Liver (tissue), 9 donors: Measurements from ENCODE around the gene CEP63. TPM values are rescaled to one million over a fixed set of nuclear protein-coding genes. Genes with fewer than 3 reads are reported as not detected.

Experiments
- DNase-seq: peaks from one replicate; pipeline ENCODE4 v3.0.0-alpha.2; 2017; ENCODE audit warnings: low spot score
- H3K27ac ChIP-seq, 2 donors: one replicate each; pipeline ENCODE4 v1.7.0; 2013; ENCODE audit warnings: inconsistent platforms in 2 of 2, low read length in 2 of 2, control low read depth in 1 of 2, low read depth in 1 of 2, mild to moderate bottlenecking in 1 of 2
- H3K27me3 ChIP-seq, 4 donors: one replicate each; pipeline versions ENCODE4 v1.6.1 to v1.7.0; 2013; ENCODE audit warnings: low read length in 3 of 4, inconsistent platforms in 1 of 4, mild to moderate bottlenecking in 1 of 4, moderate library complexity in 1 of 4; ENCODE audit not compliant: control insufficient read depth in 4 of 4, insufficient read depth in 4 of 4
- H3K36me3 ChIP-seq, 4 donors: one replicate each; pipeline versions ENCODE4 v1.6.1 to v1.7.0; 2013; ENCODE audit warnings: low read length in 3 of 4, mild to moderate bottlenecking in 3 of 4, low read depth in 1 of 4, moderate library complexity in 1 of 4; ENCODE audit not compliant: control insufficient read depth in 4 of 4, insufficient read depth in 3 of 4
- H3K4me1 ChIP-seq, 4 donors: one replicate each; pipeline versions ENCODE4 v1.6.1 to v1.7.0; 2013; ENCODE audit warnings: low read length in 3 of 4, mild to moderate bottlenecking in 3 of 4, moderate library complexity in 1 of 4; ENCODE audit not compliant: control insufficient read depth in 4 of 4, insufficient read depth in 4 of 4
- H3K4me3 ChIP-seq, 3 donors: one replicate each; pipeline versions ENCODE4 v1.6.1 to v1.7.0; 2013; ENCODE audit warnings: low read length in 3 of 3, control low read depth in 1 of 3, low read depth in 1 of 3, mild to moderate bottlenecking in 1 of 3
- H3K9ac ChIP-seq, 2 donors: one replicate each; pipeline ENCODE4 v1.7.0; 2013; ENCODE audit warnings: low read length in 2 of 2, mild to moderate bottlenecking in 2 of 2, moderate library complexity in 2 of 2, control low read depth in 1 of 2, low read depth in 1 of 2
- H3K9me3 ChIP-seq, 4 donors: one replicate each; pipeline versions ENCODE4 v1.6.1 to v1.7.0; 2013; ENCODE audit warnings: low read length in 3 of 4; ENCODE audit not compliant: control insufficient read depth in 4 of 4
- ATF3 ChIP-seq: IDR thresholded peaks from 2 replicates; pipeline ENCODE4 v1.6.1; 2016; ENCODE audit warnings: antibody characterized with exemption
- CTCF ChIP-seq: fragments of 150-350 bp; IDR thresholded peaks from 2 replicates; pipeline ENCODE4 v1.5.1; 2017; ENCODE audit warnings: improper control_type of control experiment, low read depth, low read length; ENCODE audit not compliant: missing input control
- EGR1 ChIP-seq, 2 donors: IDR thresholded peaks; 2 replicates each; pipeline ENCODE4 v1.6.1; 2016 to 2018; ENCODE audit warnings: antibody characterized with exemption in 2 of 2, low read depth in 2 of 2
- FOXA1 ChIP-seq: IDR thresholded peaks from 2 replicates; pipeline ENCODE4 v1.6.1; 2016; ENCODE audit warnings: antibody characterized with exemption
- FOXA2 ChIP-seq: IDR thresholded peaks from 2 replicates; pipeline ENCODE4 v1.6.1; 2016; ENCODE audit warnings: antibody characterized with exemption
- GABPA ChIP-seq, 2 donors: IDR thresholded peaks in 1 of 2; conservative IDR thresholded peaks in 1 of 2; 2 replicates each; pipeline ENCODE4 v1.6.1; 2016; ENCODE audit warnings: antibody characterized with exemption in 2 of 2, mild to moderate bottlenecking in 1 of 2, moderate library complexity in 1 of 2
- HNF4A ChIP-seq, 2 donors: conservative IDR thresholded peaks; 2 replicates each; pipeline ENCODE4 v1.6.1; 2016; ENCODE audit warnings: antibody characterized with exemption in 2 of 2, mild to moderate bottlenecking in 2 of 2
- HNF4G ChIP-seq: IDR thresholded peaks from 2 replicates; pipeline ENCODE4 v1.6.1; 2016; ENCODE audit warnings: antibody characterized with exemption
- JUND ChIP-seq, 2 donors: IDR thresholded peaks; 2 replicates each; pipeline ENCODE4 v1.6.1; 2016; ENCODE audit warnings: antibody characterized with exemption in 2 of 2
- MAX ChIP-seq: IDR thresholded peaks from 2 replicates; pipeline ENCODE4 v1.6.1; 2016; ENCODE audit warnings: antibody characterized with exemption
- NR2F2 ChIP-seq: IDR thresholded peaks from 2 replicates; pipeline ENCODE4 v1.6.1; 2016; ENCODE audit warnings: antibody characterized with exemption
- RAD21 ChIP-seq, 2 donors: IDR thresholded peaks; 2 replicates each; pipeline ENCODE4 v1.6.1; 2016; ENCODE audit warnings: antibody characterized with exemption in 2 of 2, mild to moderate bottlenecking in 2 of 2
- REST ChIP-seq: IDR thresholded peaks from 2 replicates; pipeline ENCODE4 v1.6.1; 2016; ENCODE audit warnings: antibody characterized with exemption, mild to moderate bottlenecking
- RXRA ChIP-seq, 2 donors: IDR thresholded peaks; 2 replicates each; pipeline ENCODE4 v1.6.1; 2017 to 2018; ENCODE audit warnings: antibody characterized with exemption in 2 of 2, mild to moderate bottlenecking in 1 of 2
- SP1 ChIP-seq: IDR thresholded peaks from 2 replicates; pipeline ENCODE4 v1.6.1; 2018; ENCODE audit warnings: antibody characterized with exemption, mild to moderate bottlenecking
- TAF1 ChIP-seq: conservative IDR thresholded peaks from 2 replicates; pipeline ENCODE4 v1.6.1; 2016; ENCODE audit warnings: antibody characterized with exemption, mild to moderate bottlenecking
- YY1 ChIP-seq: IDR thresholded peaks from 2 replicates; pipeline ENCODE4 v1.6.1; 2016; ENCODE audit warnings: antibody characterized with exemption, mild to moderate bottlenecking
- ZBTB33 ChIP-seq: IDR thresholded peaks from 2 replicates; pipeline ENCODE4 v1.6.1; 2016; ENCODE audit warnings: antibody characterized with exemption
- WGBS: extraction: QIAGEN DNeasy Blood & Tissue Kit; methylation state at CpG from one replicate; pipeline ENCODE4 v1.1.7; 2013; 5-methylcytosine and 5-hydroxymethylcytosine counted together
- polyA plus RNA-seq, 2 donors: library from polyadenylated mRNA; stranded (reverse) in 1 of 2; unstranded in 1 of 2; fragments of 200-250 nt in 1 of 2; fragments of >200 nt in 1 of 2; fragmentation: Nextera tagmentation in 1 of 2; extraction: Ambion mirVana in 1 of 2; gene quantifications; one replicate each; pipeline versions ENCODE4 v1.2.1 to v1.2.3, GENCODE V29; 2013 to 2015
- total RNA-seq, 2 donors: library from RNA; depleted of rRNA; stranded (reverse); fragments of >200 nt; gene quantifications; one replicate each; pipeline ENCODE4 v1.2.3, GENCODE V29; 2014
- donor health status: healthy.
- donor health status: healthy.
- donor health status: healthy.
- donor health status: healthy.
- donor health status: healthy.

CEP63 gene
- total and polyA plus RNA-seq, 4 donors, result 8.1 to 16.1 (median 12.7) TPM

- no peak overlapping the region for H3K27ac ChIP-seq
- TF ChIP-seq EGR1 (IDR thresholded peaks at IDR 0.05; ENCODE audit: low read depth in 2 of 2) (no peak), YY1 (no peak), SP1 (no peak), ZBTB33 (no peak), FOXA1 (no peak), REST (no peak), RXRA (IDR thresholded peaks at IDR 0.05) (no peak)
- 93% methylated on average over 2 of the region's 2 CpGs for WGBS
- DNase-seq, result no peak
- peaks cover 2 to 18% (median 6%) of the 10 kb centered on the region in 4 donors for H3K36me3 ChIP-seq
- no peaks in the 10 kb centered on the region for H3K4me1 ChIP-seq
- H3K9me3 ChIP-seq, result no peaks in the 10 kb centered on the region
- H3K27me3 ChIP-seq, result no peaks in the 10 kb centered on the region
- no peak overlapping the region for H3K9ac ChIP-seq
- no peak overlapping the region for H3K4me3 ChIP-seq
Measured at GRCh38 chr3:134511500-134511899, 25.6 kb downstream of the CEP63 start.

- 82% methylated on average over 3 of the region's 3 CpGs for WGBS
- H3K9ac ChIP-seq, result no peak overlapping the region
- peak overlapping the region in 1 of 2 donors; percentile 3 for H3K27ac ChIP-seq
- no peak overlapping the region for H3K4me3 ChIP-seq
- peaks cover 0 to 8% (median under 1%) of the 10 kb centered on the region in 4 donors for H3K36me3 ChIP-seq
- peaks cover 0 to 4% (median 0%) of the 10 kb centered on the region in 4 donors for H3K4me1 ChIP-seq
- TF ChIP-seq ATF3 (no peak), HNF4A (conservative IDR thresholded peaks at IDR 0.05) (no peak), TAF1 (no peak), ZBTB33 (no peak), SP1 (no peak), EGR1 (IDR thresholded peaks at IDR 0.05; ENCODE audit: low read depth in 2 of 2) (no peak), GABPA (IDR thresholded peaks at IDR 0.05 in 1 of 2, conservative IDR thresholded peaks at IDR 0.05 in 1 of 2) (no peak), NR2F2 (no peak), JUND (IDR thresholded peaks at IDR 0.05) (no peak), CTCF (no peak), RAD21 (IDR thresholded peaks at IDR 0.05) (no peak), REST (no peak), RXRA (IDR thresholded peaks at IDR 0.05) (no peak), YY1 (no peak), FOXA1 (no peak), FOXA2 (no peak), MAX (no peak), HNF4G (no peak)
- no peaks in the 10 kb centered on the region for H3K27me3 ChIP-seq
- DNase-seq, result no peak
- peaks cover 0 to 5% (median 0%) of the 10 kb centered on the region in 4 donors for H3K9me3 ChIP-seq
Measured at GRCh38 chr3:134516905-134517304, 31.0 kb downstream of the CEP63 start.
